Measurements from ENCODE around the gene MYH7. TPM values are rescaled to one million over a fixed set of nuclear protein-coding genes. Genes with fewer than 3 reads are reported as not detected.

Gene MYH7
- total RNA-seq, 6 experiments from 2014 or later: not detected

GRCh38 chr14:23415821-23416778 lies 19.4 kb downstream of the MYH7 start:
- Mint-ChIP-seq H3K27me3 (ENCODE audit: insufficient read depth) (peaks cover 74% of the 10 kb centered on the region), H3K36me3 (ENCODE audit: low read depth) (no peaks in the 10 kb centered on the region), H3K4me1 (ENCODE audit: low read depth) (no peaks in the 10 kb centered on the region), H3K4me3 (no peak overlapping the region), H3K27ac (no peak overlapping the region), H3K9me3 (no peaks in the 10 kb centered on the region)
- DNase-seq: no peak
- no peak for TF ChIP-seq CTCF (IDR thresholded peaks at IDR 0.05)

- no peak overlapping the region for H3K4me3 Mint-ChIP-seq
- H3K27ac Mint-ChIP-seq: no peak overlapping the region
- H3K27me3 Mint-ChIP-seq (ENCODE audit: insufficient read depth): peaks cover 72% of the 10 kb centered on the region
- H3K36me3 Mint-ChIP-seq (ENCODE audit: low read depth): no peaks in the 10 kb centered on the region
- no peaks in the 10 kb centered on the region for H3K4me1 Mint-ChIP-seq (ENCODE audit: low read depth)
- DNase-seq: no peak
- TF ChIP-seq CTCF (IDR thresholded peaks at IDR 0.05): no peak
- no peaks in the 10 kb centered on the region for H3K9me3 Mint-ChIP-seq
Measured at GRCh38 chr14:23414906-23415820, 20.3 kb downstream of the MYH7 start.

GRCh38 chr14:23414254-23414653 lies 21.2 kb downstream of the MYH7 start:
- Mint-ChIP-seq H3K9me3 (no peaks in the 10 kb centered on the region), H3K4me1 (ENCODE audit: low read depth) (no peaks in the 10 kb centered on the region), H3K27me3 (ENCODE audit: insufficient read depth) (peaks cover 72% of the 10 kb centered on the region), H3K4me3 (no peak overlapping the region), H3K27ac (no peak overlapping the region), H3K36me3 (ENCODE audit: low read depth) (no peaks in the 10 kb centered on the region)
- no peak for DNase-seq
- TF ChIP-seq CTCF (IDR thresholded peaks at IDR 0.05): no peak

GRCh38 chr14:23413681-23414080 lies 21.8 kb downstream of the MYH7 start:
- no peak for DNase-seq
- Mint-ChIP-seq H3K27ac (no peak overlapping the region), H3K9me3 (no peaks in the 10 kb centered on the region), H3K36me3 (ENCODE audit: low read depth) (no peaks in the 10 kb centered on the region), H3K27me3 (ENCODE audit: insufficient read depth) (peaks cover 67% of the 10 kb centered on the region), H3K4me1 (ENCODE audit: low read depth) (no peaks in the 10 kb centered on the region), H3K4me3 (no peak overlapping the region)
- TF ChIP-seq CTCF (IDR thresholded peaks at IDR 0.05): no peak

- TF ChIP-seq CTCF (IDR thresholded peaks at IDR 0.05): no peak
- no peaks in the 10 kb centered on the region for H3K4me1 Mint-ChIP-seq (ENCODE audit: low read depth)
- H3K27me3 Mint-ChIP-seq (ENCODE audit: insufficient read depth): peaks cover 70% of the 10 kb centered on the region
- H3K36me3 Mint-ChIP-seq (ENCODE audit: low read depth): no peaks in the 10 kb centered on the region
- H3K9me3 Mint-ChIP-seq: no peaks in the 10 kb centered on the region
- H3K27ac Mint-ChIP-seq: no peak overlapping the region
- DNase-seq: no peak
- H3K4me3 Mint-ChIP-seq: no peak overlapping the region
Measured at GRCh38 chr14:23411563-23412525, 23.6 kb downstream of the MYH7 start.

Data from HFFc6 (cell line).